PC-9 (cell line): ENCODE results near the gene CLDND1. TPM values are rescaled to one million over a fixed set of nuclear protein-coding genes. Genes with fewer than 3 reads are reported as not detected.

Source experiments
- BruUV-seq: library from RNA; stranded (reverse); fragments of 400-500 nt; replicated peaks from 2 replicates; lab custom pipeline; 2021; lab: Mats Ljungman, UMichigan
- CTCF ChIA-PET: fragments of 300-600 bp; sonication (Branson Sonifier 250); formaldehyde crosslinking; loops from one replicate; lab custom pipeline; 2022; ENCODE audit warnings: antibody characterized with exemption; lab: Charles Lee
- POLR2A ChIA-PET: fragments of 300-600 bp; sonication (Branson Sonifier 250); formaldehyde crosslinking; loops from one replicate; lab custom pipeline; 2022; ENCODE audit warnings: antibody characterized with exemption; ENCODE audit not compliant: unreplicated experiment; lab: Charles Lee
- DNase-seq, 2 experiments: peaks; one replicate each; pipeline versions ENCODE4 v3.0.0 to v3.0.0-alpha.2; 2015 to 2022; ENCODE audit warnings: mixed read lengths in 1 of 2
- H2AFZ ChIP-seq: fragments of 200-600 bp; sonication (generic); 2 replicates; pipeline ENCODE4 v1.8.1; 2017; ENCODE audit warnings: antibody characterized with exemption
- H3F3A ChIP-seq: fragments of 200-600 bp; sonication (generic); 2 replicates; pipeline ENCODE4 v1.8.1; 2017; ENCODE audit warnings: antibody characterized with exemption, mild to moderate bottlenecking, low read depth; ENCODE audit not compliant: insufficient read depth
- H3K27ac ChIP-seq: fragments of 200-600 bp; sonication (generic); 2 replicates; pipeline ENCODE4 v1.6.1; 2016; ENCODE audit warnings: mixed run types
- H3K27me3 ChIP-seq: fragments of 200-600 bp; sonication (generic); 2 replicates; pipeline ENCODE4 v1.6.1; 2016; ENCODE audit warnings: low read depth, mixed run types; ENCODE audit not compliant: insufficient read depth
- H3K36me3 ChIP-seq: fragments of 200-600 bp; sonication (generic); 2 replicates; pipeline ENCODE4 v1.6.1; 2016; ENCODE audit warnings: low read depth, mixed run types
- H3K4me1 ChIP-seq: fragments of 200-600 bp; sonication (generic); replicated peaks from 2 replicates; pipeline ENCODE4 v1.6.1; 2016; ENCODE audit warnings: mixed run types; ENCODE audit not compliant: insufficient read depth
- H3K4me2 ChIP-seq: fragments of 200-600 bp; sonication (generic); 2 replicates; pipeline ENCODE4 v1.6.1; 2017; ENCODE audit warnings: mixed run types
- H3K4me3 ChIP-seq: fragments of 200-600 bp; sonication (generic); 2 replicates; pipeline ENCODE4 v1.6.1; 2016; ENCODE audit warnings: mixed run types
- H3K79me2 ChIP-seq: fragments of 200-600 bp; sonication (generic); 2 replicates; pipeline ENCODE4 v1.6.1; 2017; ENCODE audit warnings: low read depth, mixed run types
- H3K9me2 ChIP-seq: fragments of 200-600 bp; sonication (generic); 2 replicates; pipeline ENCODE4 v1.8.1; 2017; ENCODE audit warnings: mild to moderate bottlenecking; ENCODE audit not compliant: insufficient read depth
- H3K9me3 ChIP-seq: fragments of 200-600 bp; sonication (generic); 2 replicates; pipeline ENCODE4 v1.8.1; 2016; ENCODE audit warnings: low read depth; ENCODE audit not compliant: insufficient read depth
- H4K20me1 ChIP-seq: fragments of 200-600 bp; sonication (generic); 2 replicates; pipeline ENCODE4 v1.8.1; 2017; ENCODE audit not compliant: insufficient read depth
- EZH2 ChIP-seq: fragments of 200-600 bp; sonication (generic); IDR thresholded peaks from 2 replicates; pipeline ENCODE4 v1.8.0; 2017; ENCODE audit warnings: antibody characterized with exemption, low read depth
- intact Hi-C: fragments of 100-400 bp; cut with micrococcal nuclease; formaldehyde crosslinking; loops from one replicate; pipeline ENCODE4 v1.10.0; 2022; ENCODE audit not compliant: unreplicated experiment
- total RNA-seq: library from RNA; stranded (reverse); gene quantifications from 2 replicates; pipeline ENCODE4 v1.2.3, GENCODE V29; 2021
- TF ChIP-seq, protein P1 (sequence below): fragments of 200-600 bp; sonication (generic); conservative IDR thresholded peaks from 2 replicates; pipeline ENCODE4 v1.6.1; 2017; ENCODE audit warnings: mixed run types, antibody characterized with exemption, mild to moderate bottlenecking, moderate library complexity

CLDND1 gene
- total RNA-seq, 1 experiment from 2014 or later, result 143 TPM

DNA sequence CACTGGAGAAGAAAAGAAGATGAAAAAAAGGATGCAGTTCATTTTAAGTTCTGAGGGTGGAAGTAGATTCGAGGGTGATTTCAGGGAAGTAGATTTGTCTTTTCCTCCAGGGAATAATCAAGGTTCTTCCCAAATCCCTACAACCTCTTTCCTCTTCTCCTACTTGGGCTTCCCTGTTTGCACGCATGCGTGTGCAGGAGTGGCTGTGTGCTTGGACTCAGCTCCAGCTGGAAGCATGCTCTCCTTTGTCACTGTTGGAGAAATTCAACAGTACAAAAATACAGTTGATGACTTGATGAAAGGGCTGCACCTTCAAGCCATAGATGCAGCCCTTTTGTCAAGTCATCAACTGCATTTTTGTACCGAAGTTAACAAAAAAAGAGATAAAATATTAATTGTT, 21.4 kb downstream of the CLDND1 start:
- CTCF ChIA-PET, result no interaction called here
- Histone ChIP-seq H3K4me1 (peaks cover 14% of the 10 kb centered on the region; the same call in 1 of the 2 replicates), H4K20me1 (no peaks in the 10 kb centered on the region), H3K4me3 (no peak overlapping the region), H3F3A (peaks cover 6% of the 10 kb centered on the region; the same call in 1 of the 2 replicates), H3K79me2 (no peaks in the 10 kb centered on the region), H3K27me3 (no peaks in the 10 kb centered on the region), H2AFZ (no peak overlapping the region), H3K27ac (no peak overlapping the region), H3K4me2 (no peak overlapping the region), H3K9me2 (peaks cover 3% of the 10 kb centered on the region; the same call in 1 of the 2 replicates), H3K9me3 (no peaks in the 10 kb centered on the region), H3K36me3 (no peaks in the 10 kb centered on the region)
- no peak for DNase-seq
- no peak for TF ChIP-seq EZH2
- TF ChIP-seq, protein P1, sequence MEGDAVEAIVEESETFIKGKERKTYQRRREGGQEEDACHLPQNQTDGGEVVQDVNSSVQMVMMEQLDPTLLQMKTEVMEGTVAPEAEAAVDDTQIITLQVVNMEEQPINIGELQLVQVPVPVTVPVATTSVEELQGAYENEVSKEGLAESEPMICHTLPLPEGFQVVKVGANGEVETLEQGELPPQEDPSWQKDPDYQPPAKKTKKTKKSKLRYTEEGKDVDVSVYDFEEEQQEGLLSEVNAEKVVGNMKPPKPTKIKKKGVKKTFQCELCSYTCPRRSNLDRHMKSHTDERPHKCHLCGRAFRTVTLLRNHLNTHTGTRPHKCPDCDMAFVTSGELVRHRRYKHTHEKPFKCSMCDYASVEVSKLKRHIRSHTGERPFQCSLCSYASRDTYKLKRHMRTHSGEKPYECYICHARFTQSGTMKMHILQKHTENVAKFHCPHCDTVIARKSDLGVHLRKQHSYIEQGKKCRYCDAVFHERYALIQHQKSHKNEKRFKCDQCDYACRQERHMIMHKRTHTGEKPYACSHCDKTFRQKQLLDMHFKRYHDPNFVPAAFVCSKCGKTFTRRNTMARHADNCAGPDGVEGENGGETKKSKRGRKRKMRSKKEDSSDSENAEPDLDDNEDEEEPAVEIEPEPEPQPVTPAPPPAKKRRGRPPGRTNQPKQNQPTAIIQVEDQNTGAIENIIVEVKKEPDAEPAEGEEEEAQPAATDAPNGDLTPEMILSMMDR, result no peak
- intact Hi-C loops, result no loop called here
- POLR2A ChIA-PET, result interaction anchor here (0.9 kb wide), 1 partner anchor 21 kb away, joined by 5 read pairs; the partner anchor contains the start of gene CLDND1
- no TSS peak for BruUV-seq

DNA sequence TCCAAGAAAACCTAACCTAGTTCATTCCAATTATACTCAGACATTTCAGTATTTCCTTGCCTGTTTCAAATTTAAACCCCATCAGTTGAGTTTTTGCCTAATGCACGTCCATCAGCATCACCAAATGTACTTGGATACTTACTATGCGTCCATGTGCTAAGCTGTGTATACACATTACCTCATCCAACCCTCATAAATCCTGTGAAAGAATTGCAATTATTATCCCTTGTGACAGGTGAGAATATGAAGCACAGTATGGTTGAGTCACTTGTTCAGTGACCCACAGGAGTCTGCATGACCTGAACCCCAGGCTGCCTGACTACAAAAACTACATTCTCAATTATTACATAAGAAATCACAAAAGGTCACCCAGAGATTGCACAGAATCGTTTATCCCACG, 22.7 kb downstream of the CLDND1 start:
- peaks cover 3% of the 10 kb centered on the region; the same call in 1 of the 2 replicates for H3K9me2 ChIP-seq
- H3K4me1 ChIP-seq, result peaks cover 14% of the 10 kb centered on the region; the same call in 1 of the 2 replicates
- H3K79me2 ChIP-seq, result no peaks in the 10 kb centered on the region
- no peak overlapping the region for H3K4me3 ChIP-seq
- no peak overlapping the region for H2AFZ ChIP-seq
- no peak overlapping the region for H3K4me2 ChIP-seq
- ChIA-PET POLR2A (no interaction called here), CTCF (no interaction called here)
- BruUV-seq, result no TSS peak
- H3F3A ChIP-seq, result peaks cover 6% of the 10 kb centered on the region; the same call in 1 of the 2 replicates
- peak in 1 of 2 experiments; percentile 67 for DNase-seq
- H3K27me3 ChIP-seq, result no peaks in the 10 kb centered on the region
- no peaks in the 10 kb centered on the region for H4K20me1 ChIP-seq
- H3K9me3 ChIP-seq, result no peaks in the 10 kb centered on the region
- TF ChIP-seq, protein P1, result no peak
- no peak for TF ChIP-seq EZH2
- H3K36me3 ChIP-seq, result no peaks in the 10 kb centered on the region
- intact Hi-C loops, result no loop called here
- no peak overlapping the region for H3K27ac ChIP-seq

DNA sequence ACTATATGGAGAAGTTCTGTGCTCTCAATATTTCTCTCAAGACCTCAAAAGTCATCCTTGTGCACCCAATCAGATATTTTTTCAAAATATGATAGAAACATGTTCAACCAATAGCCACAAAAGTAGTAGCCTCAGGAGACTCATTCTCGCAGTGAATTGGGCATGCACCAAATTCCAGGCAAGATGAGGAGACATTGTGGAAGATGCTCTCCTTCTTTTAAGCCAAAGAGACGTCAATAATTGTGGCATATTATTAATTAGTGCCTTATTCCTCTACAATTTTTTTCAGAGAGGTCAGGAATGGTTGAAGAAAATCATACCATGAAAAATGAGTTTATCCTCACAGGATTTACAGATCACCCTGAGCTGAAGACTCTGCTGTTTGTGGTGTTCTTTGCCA, 25.3 kb downstream of the CLDND1 start, which contains the start of gene OR5K2:
TSS of gene OR5K2 (plus strand) at position 301 of the 400 bp plus-strand sequence. CDS start at position 301, 0 bp downstream.
- no peaks in the 10 kb centered on the region for H3K27me3 ChIP-seq
- BruUV-seq, result no TSS peak
- no peak within 1 kb of the TSS for H3K4me3 ChIP-seq
- TF ChIP-seq EZH2, result no peak
- TF ChIP-seq, protein P1, result no peak
- no peaks in the 10 kb centered on the region for H3K9me3 ChIP-seq
- no peaks in the 10 kb centered on the region for H3K79me2 ChIP-seq
- DNase-seq, result no peak
- intact Hi-C loops, result no loop called here
- H3K27ac ChIP-seq, result no peak within 1 kb of the TSS
- no peak within 1 kb of the TSS for H3K4me2 ChIP-seq
- peaks cover 3% of the 10 kb centered on the region; the same call in 1 of the 2 replicates for H3K9me2 ChIP-seq
- H3F3A ChIP-seq, result peaks cover 6% of the 10 kb centered on the region; the same call in 1 of the 2 replicates
- peaks cover 13% of the 10 kb centered on the region; the same call in 1 of the 2 replicates for H3K4me1 ChIP-seq
- no peaks in the 10 kb centered on the region for H3K36me3 ChIP-seq
- ChIA-PET POLR2A (no interaction called here), CTCF (interaction anchor here (0.5 kb wide), 1 partner anchor 25 kb away, joined by 4 read pairs; the partner anchor contains the start of gene CLDND1)
- no peaks in the 10 kb centered on the region for H4K20me1 ChIP-seq
- no peak within 1 kb of the TSS for H2AFZ ChIP-seq
